SU-DHL-6 (cell line): Measurements from ENCODE around the gene DAW1.

ENCODE experiments used
- H2AFZ ChIP-seq: fragments of 200-600 bp; sonication (generic); 2 replicates; pipeline ENCODE4 v1.6.1; 2014; ENCODE audit warnings: low read depth, mild to moderate bottlenecking, moderate library complexity, mixed read lengths, antibody characterized with exemption, low read length; ENCODE audit not compliant: severe bottlenecking
- H3F3A ChIP-seq: fragments of 200-600 bp; shearing (Covaris generic); 2 replicates; pipeline ENCODE4 v1.6.0; 2016; ENCODE audit warnings: antibody characterized with exemption, mild to moderate bottlenecking; ENCODE audit not compliant: insufficient read depth
- H3K27ac ChIP-seq: fragments of 200-600 bp; sonication (generic); 2 replicates; pipeline ENCODE4 v1.5.1; 2016; ENCODE audit warnings: low read depth, mild to moderate bottlenecking, low read length, moderate library complexity, mixed read lengths
- H3K27me3 ChIP-seq: fragments of 200-600 bp; sonication (generic), shearing (Covaris generic); 2 replicates; pipeline ENCODE4 v1.6.0; 2014; ENCODE audit warnings: mild to moderate bottlenecking, low read length
- H3K36me3 ChIP-seq: fragments of 200-600 bp; sonication (generic); 2 replicates; pipeline ENCODE4 v1.6.1; 2014; ENCODE audit warnings: mild to moderate bottlenecking, low read length, mixed read lengths
- H3K4me2 ChIP-seq: fragments of 300-600, 200-600 bp; shearing (Covaris generic), sonication (generic); 2 replicates; pipeline ENCODE4 v1.6.0; 2014; ENCODE audit warnings: low read length, low read depth, mild to moderate bottlenecking; ENCODE audit not compliant: poor library complexity, severe bottlenecking
- H3K4me3 ChIP-seq: fragments of 200-600 bp; sonication (generic); 2 replicates; pipeline ENCODE4 v1.5.1; 2014; ENCODE audit warnings: antibody characterized with exemption, low read length, mild to moderate bottlenecking, mixed read lengths; ENCODE audit not compliant: insufficient read depth, poor library complexity, severe bottlenecking
- H3K79me2 ChIP-seq: fragments of 200-600 bp; sonication (generic); 2 replicates; pipeline ENCODE4 v1.6.1; 2014; ENCODE audit warnings: mild to moderate bottlenecking, low read length, moderate library complexity; ENCODE audit not compliant: insufficient read depth
- H3K9ac ChIP-seq: fragments of 200-600 bp; sonication (generic); 2 replicates; pipeline ENCODE4 v1.7.0; 2014; ENCODE audit warnings: mild to moderate bottlenecking, low read length
- H3K9me2 ChIP-seq: fragments of 200-600 bp; sonication (generic); replicated peaks from 2 replicates; pipeline ENCODE4 v1.6.1; 2014; ENCODE audit warnings: low read length; ENCODE audit not compliant: insufficient read depth
- H3K9me3 ChIP-seq: fragments of 200-600 bp; sonication (generic); 2 replicates; pipeline ENCODE4 v1.6.1; 2014; ENCODE audit warnings: low read length, mixed read lengths; ENCODE audit not compliant: insufficient read depth
- H4K20me1 ChIP-seq: fragments of 200-600 bp; sonication (generic); 2 replicates; pipeline ENCODE4 v1.6.1; 2014; ENCODE audit warnings: low read depth, mild to moderate bottlenecking, antibody characterized with exemption, low read length, moderate library complexity, mixed read lengths
- CTCF ChIP-seq: fragments of 200-600 bp; sonication (generic); IDR thresholded peaks from one replicate; pipeline ENCODE4 v1.5.1; 2017; ENCODE audit warnings: antibody characterized with exemption, mild to moderate bottlenecking, low read length, moderate library complexity; ENCODE audit not compliant: insufficient read depth, poor library complexity, severe bottlenecking
- EZH2phosphoT487 ChIP-seq: fragments of 200-600 bp; sonication (generic), shearing (Covaris generic); conservative IDR thresholded peaks from 2 replicates; pipeline ENCODE4 v1.6.1; 2018; ENCODE audit warnings: mild to moderate bottlenecking, antibody characterized with exemption, low read length, moderate library complexity, mixed read lengths

DAW1 gene

DNA sequence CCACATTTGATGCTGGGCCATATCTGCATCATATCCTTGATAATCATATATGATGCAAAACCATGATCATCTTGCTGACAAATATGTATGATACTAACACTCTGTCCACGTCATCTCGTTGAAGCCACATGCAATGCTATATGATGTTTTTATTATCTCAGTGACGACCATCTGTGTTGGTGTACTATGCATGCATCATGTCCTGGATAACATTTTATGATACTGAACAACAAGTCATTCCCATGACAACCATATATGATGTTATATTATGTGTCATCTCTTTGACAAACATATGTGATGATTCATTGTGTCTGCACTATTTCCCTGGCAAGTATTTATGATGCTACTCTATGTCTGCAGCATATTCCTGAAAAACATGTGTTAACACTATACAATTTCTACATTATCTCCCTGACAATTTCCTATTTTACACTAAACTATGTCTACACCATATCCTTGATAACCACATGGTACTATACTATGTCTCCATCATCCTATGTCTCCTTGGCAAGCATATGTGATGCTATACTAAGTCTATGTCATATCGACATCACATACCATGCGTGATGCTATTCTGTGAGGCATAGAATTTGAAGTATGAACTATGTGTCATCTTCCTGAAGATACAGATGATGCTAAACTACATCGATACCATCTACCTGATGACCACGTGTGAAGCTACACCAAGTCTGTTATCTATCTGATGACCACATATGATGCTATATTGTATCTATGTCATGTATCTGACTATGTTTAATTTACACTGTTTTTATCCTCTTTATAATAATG, 37.0 kb downstream of the DAW1 start:
- H3F3A ChIP-seq: no peaks in the 10 kb centered on the region
- H3K9me2 ChIP-seq: no peaks in the 10 kb centered on the region
- H3K27me3 ChIP-seq: no peaks in the 10 kb centered on the region
- H3K4me2 ChIP-seq: no peak overlapping the region
- H3K27ac ChIP-seq: no peak overlapping the region
- no peaks in the 10 kb centered on the region for H3K36me3 ChIP-seq
- no peak overlapping the region for H3K9ac ChIP-seq
- no peak overlapping the region for H2AFZ ChIP-seq
- no peaks in the 10 kb centered on the region for H3K79me2 ChIP-seq
- H4K20me1 ChIP-seq: no peaks in the 10 kb centered on the region
- TF ChIP-seq EZH2phosphoT487 (no peak), CTCF (no peak)
- H3K9me3 ChIP-seq: no peaks in the 10 kb centered on the region
- no peak overlapping the region for H3K4me3 ChIP-seq

- Histone ChIP-seq H3F3A (no peaks in the 10 kb centered on the region), H3K27ac (no peak overlapping the region), H3K9me2 (no peaks in the 10 kb centered on the region), H2AFZ (no peak overlapping the region), H3K79me2 (no peaks in the 10 kb centered on the region), H3K4me3 (no peak overlapping the region), H3K36me3 (no peaks in the 10 kb centered on the region), H3K27me3 (no peaks in the 10 kb centered on the region), H3K4me2 (no peak overlapping the region), H3K9ac (no peak overlapping the region), H3K9me3 (no peaks in the 10 kb centered on the region), H4K20me1 (no peaks in the 10 kb centered on the region)
- TF ChIP-seq EZH2phosphoT487: no peak
- TF ChIP-seq CTCF: no peak
Observed at GRCh38 chr2:227914362-227914761, 42.9 kb downstream of the DAW1 start.

- H4K20me1 ChIP-seq: no peaks in the 10 kb centered on the region
- H3K36me3 ChIP-seq: no peaks in the 10 kb centered on the region
- no peaks in the 10 kb centered on the region for H3K27me3 ChIP-seq
- no peak overlapping the region for H3K27ac ChIP-seq
- H3K4me3 ChIP-seq: no peak overlapping the region
- H2AFZ ChIP-seq: no peak overlapping the region
- no peak overlapping the region for H3K9ac ChIP-seq
- no peaks in the 10 kb centered on the region for H3K9me3 ChIP-seq
- no peak overlapping the region for H3K4me2 ChIP-seq
- no peaks in the 10 kb centered on the region for H3K9me2 ChIP-seq
- H3F3A ChIP-seq: no peaks in the 10 kb centered on the region
- H3K79me2 ChIP-seq: no peaks in the 10 kb centered on the region
- no peak for TF ChIP-seq EZH2phosphoT487
- no peak for TF ChIP-seq CTCF
Observed at GRCh38 chr2:227921648-227922047, 50.2 kb downstream of the DAW1 start.
